ENCODE measurements around the gene HSD17B7.
"Not testable (repeated sequence)": the region's sequence is repeated elsewhere in the genome, so short reads cannot be mapped to it uniquely, and the experiment has no call there.

The HSD17B7 gene

GRCh38 chr1:162790303-162790984 is at the start of gene HSD17B7:
Gene HSD17B7 (plus strand): TSS chr1:162790702. CDS start chr1:162790801, 99 bp downstream.
- H3K36me3 ChIP-seq (replicated peaks); H3K27me3 ChIP-seq (replicated peaks); in situ Hi-C loops (cut with HindIII; ENCODE audit: low pct_ligation_motif_present, low sequenced_read_pairs): not testable (repeated sequence)
- H3K4me3 ChIP-seq (ENCODE audit: low read depth, low read length): peak within 1 kb of the TSS; percentile 63
- H3K27ac ChIP-seq: peak within 1 kb of the TSS; percentile 57
- DNase-seq: peak; percentile 53

DNA sequence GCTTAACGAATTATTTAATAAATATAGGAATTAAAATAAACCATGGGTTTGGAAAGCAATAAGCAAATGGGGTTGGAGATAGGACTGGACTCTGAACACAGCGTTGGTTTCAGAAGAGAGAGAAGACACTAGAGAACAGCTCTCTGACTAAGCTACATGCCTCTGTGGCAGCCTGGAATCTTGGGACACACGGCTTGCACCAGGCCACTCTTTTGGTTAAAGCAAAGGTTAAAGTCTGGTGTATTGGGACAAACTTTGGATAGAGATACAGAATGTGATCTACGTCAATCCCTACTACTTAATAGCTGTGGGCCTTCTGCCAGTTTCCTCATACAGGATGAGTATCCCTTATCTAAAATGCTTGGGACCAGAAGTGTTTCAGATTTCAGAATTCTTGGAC is 49.7 kb upstream of the HSD17B7 start:
- Histone ChIP-seq H3K4me3 (ENCODE audit: low read depth, low read length) (no peak overlapping the region), H3K36me3 (replicated peaks) (peaks cover 3% of the 10 kb centered on the region), H3K27me3 (replicated peaks) (no peaks in the 10 kb centered on the region), H3K27ac (no peak overlapping the region)
- no peak for DNase-seq
- in situ Hi-C loops (cut with HindIII; ENCODE audit: low pct_ligation_motif_present, low sequenced_read_pairs): no loop called here
- TF ChIP-seq, protein P1, sequence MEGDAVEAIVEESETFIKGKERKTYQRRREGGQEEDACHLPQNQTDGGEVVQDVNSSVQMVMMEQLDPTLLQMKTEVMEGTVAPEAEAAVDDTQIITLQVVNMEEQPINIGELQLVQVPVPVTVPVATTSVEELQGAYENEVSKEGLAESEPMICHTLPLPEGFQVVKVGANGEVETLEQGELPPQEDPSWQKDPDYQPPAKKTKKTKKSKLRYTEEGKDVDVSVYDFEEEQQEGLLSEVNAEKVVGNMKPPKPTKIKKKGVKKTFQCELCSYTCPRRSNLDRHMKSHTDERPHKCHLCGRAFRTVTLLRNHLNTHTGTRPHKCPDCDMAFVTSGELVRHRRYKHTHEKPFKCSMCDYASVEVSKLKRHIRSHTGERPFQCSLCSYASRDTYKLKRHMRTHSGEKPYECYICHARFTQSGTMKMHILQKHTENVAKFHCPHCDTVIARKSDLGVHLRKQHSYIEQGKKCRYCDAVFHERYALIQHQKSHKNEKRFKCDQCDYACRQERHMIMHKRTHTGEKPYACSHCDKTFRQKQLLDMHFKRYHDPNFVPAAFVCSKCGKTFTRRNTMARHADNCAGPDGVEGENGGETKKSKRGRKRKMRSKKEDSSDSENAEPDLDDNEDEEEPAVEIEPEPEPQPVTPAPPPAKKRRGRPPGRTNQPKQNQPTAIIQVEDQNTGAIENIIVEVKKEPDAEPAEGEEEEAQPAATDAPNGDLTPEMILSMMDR (IDR thresholded peaks at IDR 0.05; ENCODE audit: low read depth, low read length, missing control alignments): no peak

- Histone ChIP-seq H3K4me3 (ENCODE audit: low read depth, low read length) (no peak overlapping the region), H3K27me3 (replicated peaks) (no peaks in the 10 kb centered on the region), H3K36me3 (replicated peaks) (peaks cover 4% of the 10 kb centered on the region), H3K27ac (no peak overlapping the region)
- DNase-seq: no peak
- TF ChIP-seq, protein P1 (IDR thresholded peaks at IDR 0.05; ENCODE audit: low read depth, low read length, missing control alignments): no peak
- in situ Hi-C loops (cut with HindIII; ENCODE audit: low pct_ligation_motif_present, low sequenced_read_pairs): no loop called here
Measured at GRCh38 chr1:162741574-162741973, 48.9 kb upstream of the HSD17B7 start.

- H3K27me3 ChIP-seq (replicated peaks): not testable (repeated sequence)
Measured at GRCh38 chr1:162746264-162746942, 44.1 kb upstream of the HSD17B7 start.

DNA sequence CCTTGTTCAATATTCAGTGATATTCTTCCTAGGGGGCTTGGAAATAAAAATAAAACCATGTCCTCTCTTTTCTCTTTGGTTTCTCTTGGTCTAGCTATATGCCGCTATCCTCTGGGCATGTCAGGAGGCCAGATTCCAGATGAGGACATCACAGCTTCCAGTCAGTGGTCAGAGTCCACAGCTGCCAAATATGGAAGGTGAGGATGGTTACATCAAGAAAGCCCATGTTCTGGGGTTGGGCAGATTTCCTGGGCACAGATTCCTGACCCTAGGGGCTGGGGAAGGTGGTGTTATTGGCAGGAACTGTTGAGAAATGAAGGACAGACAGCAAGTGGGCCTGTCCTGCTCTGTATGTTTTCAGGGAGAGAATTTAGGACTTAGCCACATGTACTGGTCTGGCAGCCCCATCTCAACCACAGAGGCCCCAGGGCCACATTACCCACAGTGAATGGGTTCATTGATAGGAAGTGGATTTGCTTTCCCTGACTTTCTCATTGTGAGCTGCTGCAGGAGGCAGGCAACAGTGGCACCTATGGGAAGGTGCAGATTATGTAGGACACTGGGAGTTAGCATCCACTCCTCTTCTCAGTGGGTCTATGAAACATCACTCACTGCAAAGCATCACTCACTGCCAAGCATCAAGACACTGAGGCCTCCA is 37.4 kb upstream of the HSD17B7 start:
- in situ Hi-C loops (cut with HindIII; ENCODE audit: low pct_ligation_motif_present, low sequenced_read_pairs): no loop called here
- no peak overlapping the region for H3K4me3 ChIP-seq (ENCODE audit: low read depth, low read length)
- no peaks in the 10 kb centered on the region for H3K27me3 ChIP-seq (replicated peaks)
- no peak for DNase-seq
- no peak overlapping the region for H3K27ac ChIP-seq
- peaks cover 23% of the 10 kb centered on the region for H3K36me3 ChIP-seq (replicated peaks)
- TF ChIP-seq, protein P1 (IDR thresholded peaks at IDR 0.05; ENCODE audit: low read depth, low read length, missing control alignments): no peak

More at GRCh38 chr1:162746264-162746942, 44.1 kb upstream of the HSD17B7 start:
- H3K36me3 ChIP-seq (replicated peaks); H3K4me3 ChIP-seq (ENCODE audit: low read depth, low read length); in situ Hi-C loops (cut with HindIII; ENCODE audit: low pct_ligation_motif_present, low sequenced_read_pairs); H3K27ac ChIP-seq; DNase-seq: not testable (repeated sequence)

DNA sequence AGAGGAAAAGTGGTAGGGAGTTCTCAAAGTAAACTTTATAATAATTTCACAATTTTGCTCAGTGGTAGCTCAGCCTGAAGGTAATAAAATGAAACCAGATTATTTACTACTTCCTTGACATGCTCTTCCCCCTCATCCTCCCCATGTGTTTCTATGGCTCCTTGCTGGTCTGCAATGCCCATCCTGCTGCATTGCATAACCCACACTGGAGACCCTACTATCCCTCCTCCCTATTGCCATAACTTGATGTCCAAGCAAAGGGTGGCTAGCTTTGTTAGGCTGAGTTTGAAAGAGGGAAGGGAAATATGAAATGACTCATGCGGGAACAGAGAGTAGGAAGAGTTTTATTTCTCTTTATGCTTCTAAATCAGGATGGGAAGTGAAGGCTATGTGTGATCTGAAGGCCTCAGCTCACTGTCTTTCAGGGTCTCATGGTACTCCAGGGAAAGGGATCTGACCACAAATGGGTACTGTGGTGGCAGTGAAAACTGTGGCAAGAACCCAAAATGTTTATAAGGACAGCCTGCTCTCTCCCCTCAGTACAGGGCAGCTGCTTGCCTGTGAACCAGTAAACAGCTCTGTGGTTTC is 36.4 kb upstream of the HSD17B7 start:
- H3K27me3 ChIP-seq (replicated peaks): no peaks in the 10 kb centered on the region
- no peak for DNase-seq
- H3K27ac ChIP-seq: no peak overlapping the region
- TF ChIP-seq, protein P1 (IDR thresholded peaks at IDR 0.05; ENCODE audit: low read depth, low read length, missing control alignments): no peak
- H3K4me3 ChIP-seq (ENCODE audit: low read depth, low read length): no peak overlapping the region
- in situ Hi-C loops (cut with HindIII; ENCODE audit: low pct_ligation_motif_present, low sequenced_read_pairs): no loop called here
- H3K36me3 ChIP-seq (replicated peaks): peaks cover 25% of the 10 kb centered on the region
